AG04450 (cell line): ENCODE measurements around the gene CFAP46. TPM values are rescaled to one million over a fixed set of nuclear protein-coding genes. Genes with fewer than 3 reads are reported as not detected.

Source experiments
- CTCF ChIA-PET: fragments of 300-600, 350-600 bp; formaldehyde crosslinking; extraction: SDS; loops from one replicate; lab custom pipeline; 2022; ENCODE audit warnings: antibody characterized with exemption, inconsistent platforms; lab: Charles Lee
- POLR2A ChIA-PET: fragments of 350-600 bp; formaldehyde crosslinking; extraction: SDS; loops from one replicate; lab custom pipeline; 2021; ENCODE audit warnings: antibody characterized with exemption, inconsistent platforms; lab: Yijun Ruan, JAX
- DNase-seq: peaks from one replicate; pipeline ENCODE4 v3.0.0-alpha.2; 2011; ENCODE audit warnings: low read depth, low spot score
- H3K27ac ChIP-seq: one replicate; pipeline ENCODE4 v1.5.1; 2012; ENCODE audit warnings: low read depth, low read length, control low read depth
- H3K27me3 ChIP-seq: one replicate; pipeline ENCODE4 v1.6.0; 2012; ENCODE audit warnings: low read length; ENCODE audit not compliant: control insufficient read depth, insufficient read depth
- H3K4me3 ChIP-seq: 2 replicates; pipeline ENCODE4 v1.5.1; 2011; ENCODE audit warnings: mild to moderate bottlenecking, low read depth, low read length, control low read depth
- H3K9me3 ChIP-seq: 2 replicates; pipeline ENCODE4 v1.5.1; 2012; ENCODE audit warnings: low read length; ENCODE audit not compliant: control insufficient read depth, insufficient read depth
- CTCF ChIP-seq: IDR thresholded peaks from 2 replicates; pipeline ENCODE4 v1.5.1; 2011; ENCODE audit warnings: low read depth, low read length, control low read depth, inconsistent platforms
- polyA plus RNA-seq: library from polyadenylated mRNA; depleted of rRNA; stranded (reverse); fragments of >200 nt; gene quantifications from 2 replicates; pipeline ENCODE4 v1.2.3, GENCODE V29; 2011

Gene CFAP46
- polyA plus RNA-seq, 1 experiment, result 2.7 TPM

- DNase-seq, result no peak
- peaks cover 2% of the 10 kb centered on the region for H3K27me3 ChIP-seq
- H3K27ac ChIP-seq, result no peak overlapping the region
- POLR2A ChIA-PET, result no interaction called here
- no peak for TF ChIP-seq CTCF
- CTCF ChIA-PET, result no interaction called here
- peaks cover 6% of the 10 kb centered on the region; the same call in 1 of the 2 replicates for H3K9me3 ChIP-seq
- no peak overlapping the region for H3K4me3 ChIP-seq
Observed at GRCh38 chr10:132860532-132860931, 81.8 kb downstream of the CFAP46 start.

GRCh38 chr10:132859084-132859855 lies 83.1 kb downstream of the CFAP46 start:
- DNase-seq, result no peak
- CTCF ChIA-PET, result no interaction called here
- peaks cover 5% of the 10 kb centered on the region for H3K27me3 ChIP-seq
- POLR2A ChIA-PET, result no interaction called here
- H3K9me3 ChIP-seq, result peaks cover 6% of the 10 kb centered on the region; the same call in 1 of the 2 replicates
- no peak overlapping the region for H3K4me3 ChIP-seq
- no peak overlapping the region for H3K27ac ChIP-seq
- TF ChIP-seq CTCF, result no peak

- Histone ChIP-seq H3K9me3 (peaks cover 6% of the 10 kb centered on the region; the same call in 1 of the 2 replicates), H3K27ac (no peak overlapping the region), H3K27me3 (peaks cover 5% of the 10 kb centered on the region), H3K4me3 (no peak overlapping the region)
- TF ChIP-seq CTCF, result no peak
- ChIA-PET CTCF (interaction anchor here (0.5 kb wide), 1 partner anchor 466 kb away, joined by 3 read pairs; no protein-coding TSS in a partner anchor), POLR2A (no interaction called here)
- DNase-seq, result no peak
Observed at GRCh38 chr10:132858121-132859081, 84.0 kb downstream of the CFAP46 start.

- ChIA-PET POLR2A (no interaction called here), CTCF (no interaction called here)
- H3K27ac ChIP-seq, result no peak overlapping the region
- no peak for DNase-seq
- peaks cover 3% of the 10 kb centered on the region for H3K27me3 ChIP-seq
- no peak overlapping the region for H3K4me3 ChIP-seq
- H3K9me3 ChIP-seq, result peaks cover 6% of the 10 kb centered on the region; the same call in 1 of the 2 replicates
- no peak for TF ChIP-seq CTCF
Observed at GRCh38 chr10:132856869-132857524, 85.4 kb downstream of the CFAP46 start.
